Measurements from ENCODE around the gene CEP41. TPM values are rescaled to one million over a fixed set of nuclear protein-coding genes. Genes with fewer than 3 reads are reported as not detected.

The CEP41 gene
- total RNA-seq, 1 donor from 2014 or later, result 29.3 TPM

- no peak overlapping the region for H3K4me3 Mint-ChIP-seq
- peaks cover 8% of the 10 kb centered on the region for H3K9me3 Mint-ChIP-seq
- no peak overlapping the region for H3K27ac Mint-ChIP-seq (ENCODE audit: unreplicated experiment)
- TF ChIP-seq, protein P1, sequence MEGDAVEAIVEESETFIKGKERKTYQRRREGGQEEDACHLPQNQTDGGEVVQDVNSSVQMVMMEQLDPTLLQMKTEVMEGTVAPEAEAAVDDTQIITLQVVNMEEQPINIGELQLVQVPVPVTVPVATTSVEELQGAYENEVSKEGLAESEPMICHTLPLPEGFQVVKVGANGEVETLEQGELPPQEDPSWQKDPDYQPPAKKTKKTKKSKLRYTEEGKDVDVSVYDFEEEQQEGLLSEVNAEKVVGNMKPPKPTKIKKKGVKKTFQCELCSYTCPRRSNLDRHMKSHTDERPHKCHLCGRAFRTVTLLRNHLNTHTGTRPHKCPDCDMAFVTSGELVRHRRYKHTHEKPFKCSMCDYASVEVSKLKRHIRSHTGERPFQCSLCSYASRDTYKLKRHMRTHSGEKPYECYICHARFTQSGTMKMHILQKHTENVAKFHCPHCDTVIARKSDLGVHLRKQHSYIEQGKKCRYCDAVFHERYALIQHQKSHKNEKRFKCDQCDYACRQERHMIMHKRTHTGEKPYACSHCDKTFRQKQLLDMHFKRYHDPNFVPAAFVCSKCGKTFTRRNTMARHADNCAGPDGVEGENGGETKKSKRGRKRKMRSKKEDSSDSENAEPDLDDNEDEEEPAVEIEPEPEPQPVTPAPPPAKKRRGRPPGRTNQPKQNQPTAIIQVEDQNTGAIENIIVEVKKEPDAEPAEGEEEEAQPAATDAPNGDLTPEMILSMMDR (conservative IDR thresholded peaks at IDR 0.05), result no peak
- peaks cover 4% of the 10 kb centered on the region for H3K36me3 Mint-ChIP-seq (ENCODE audit: low read depth)
- no peak for DNase-seq (ENCODE audit: low read depth, low spot score)
- no peaks in the 10 kb centered on the region for H3K27me3 Mint-ChIP-seq (ENCODE audit: low read depth)
- H3K4me1 Mint-ChIP-seq, result peaks cover 36% of the 10 kb centered on the region
Observed at GRCh38 chr7:130364451-130364850, 76.4 kb downstream of the CEP41 start.

- TF ChIP-seq, protein P1 (conservative IDR thresholded peaks at IDR 0.05), result no peak
- Mint-ChIP-seq H3K4me1 (peaks cover 27% of the 10 kb centered on the region), H3K27ac (ENCODE audit: unreplicated experiment) (no peak overlapping the region), H3K27me3 (ENCODE audit: low read depth) (no peaks in the 10 kb centered on the region), H3K4me3 (no peak overlapping the region), H3K9me3 (peaks cover 8% of the 10 kb centered on the region), H3K36me3 (ENCODE audit: low read depth) (peaks cover 4% of the 10 kb centered on the region)
- DNase-seq (ENCODE audit: low read depth, low spot score), result no peak
Observed at GRCh38 chr7:130363026-130363847, 77.6 kb downstream of the CEP41 start.

GRCh38 chr7:130362251-130362816, 78.5 kb downstream of the CEP41 start:
- Mint-ChIP-seq H3K4me3 (no peak overlapping the region), H3K27me3 (ENCODE audit: low read depth) (no peaks in the 10 kb centered on the region)

DNA sequence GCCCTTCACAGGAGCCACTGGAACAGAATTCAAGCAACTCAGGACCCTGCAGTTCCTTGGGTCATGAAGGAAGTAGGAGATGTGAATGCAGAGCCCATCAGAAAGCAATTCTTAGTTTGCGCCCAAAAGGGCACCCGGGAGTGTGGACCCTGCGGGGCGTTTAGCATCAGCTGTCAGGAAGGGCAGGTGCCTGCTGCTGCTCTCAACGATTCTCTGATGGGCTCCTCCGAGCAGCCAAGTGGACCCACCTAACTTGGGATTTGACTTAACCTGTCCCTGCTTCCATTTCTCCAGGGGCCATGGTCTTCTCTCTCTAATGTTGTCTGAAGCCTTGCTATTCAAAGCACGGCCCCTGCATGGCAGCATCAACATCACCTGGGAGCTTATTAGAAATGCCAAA, 79.1 kb downstream of the CEP41 start:
- no peak overlapping the region for H3K4me3 Mint-ChIP-seq
- TF ChIP-seq, protein P1 (conservative IDR thresholded peaks at IDR 0.05), result no peak
- no peak for DNase-seq (ENCODE audit: low read depth, low spot score)
- peaks cover 8% of the 10 kb centered on the region for H3K9me3 Mint-ChIP-seq
- no peak overlapping the region for H3K27ac Mint-ChIP-seq (ENCODE audit: unreplicated experiment)
- H3K27me3 Mint-ChIP-seq (ENCODE audit: low read depth), result no peaks in the 10 kb centered on the region
- H3K36me3 Mint-ChIP-seq (ENCODE audit: low read depth), result peaks cover 4% of the 10 kb centered on the region
- peaks cover 22% of the 10 kb centered on the region for H3K4me1 Mint-ChIP-seq

More at GRCh38 chr7:130362251-130362816, 78.5 kb downstream of the CEP41 start:
- Mint-ChIP-seq H3K4me1 (peaks cover 26% of the 10 kb centered on the region), H3K9me3 (peaks cover 8% of the 10 kb centered on the region), H3K27ac (ENCODE audit: unreplicated experiment) (no peak overlapping the region), H3K36me3 (ENCODE audit: low read depth) (peaks cover 4% of the 10 kb centered on the region)
- TF ChIP-seq, protein P1 (conservative IDR thresholded peaks at IDR 0.05), result no peak
- no peak for DNase-seq (ENCODE audit: low read depth, low spot score)

DNA sequence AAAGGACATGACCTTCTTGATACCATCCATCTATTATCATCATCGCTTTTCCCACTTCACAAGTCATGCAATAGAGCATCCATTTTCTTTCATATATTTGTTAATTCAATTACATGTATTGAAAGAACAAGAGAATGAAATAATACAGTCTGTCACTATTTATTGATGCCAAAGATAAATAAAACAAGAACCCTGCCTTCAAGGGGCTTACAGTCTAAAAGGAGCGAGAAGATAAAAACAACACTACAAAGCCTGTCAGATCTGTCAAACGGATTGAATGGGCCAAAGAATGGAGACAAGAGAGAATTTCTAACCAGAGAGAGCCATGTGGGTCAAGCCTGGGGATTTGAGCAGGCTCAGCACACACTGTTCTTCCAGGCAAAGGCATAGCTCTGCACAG, 80.3 kb downstream of the CEP41 start:
- peaks cover 22% of the 10 kb centered on the region for H3K4me1 Mint-ChIP-seq
- no peaks in the 10 kb centered on the region for H3K27me3 Mint-ChIP-seq (ENCODE audit: low read depth)
- no peak overlapping the region for H3K4me3 Mint-ChIP-seq
- H3K27ac Mint-ChIP-seq (ENCODE audit: unreplicated experiment), result no peak overlapping the region
- TF ChIP-seq, protein P1 (conservative IDR thresholded peaks at IDR 0.05), result no peak
- peaks cover 8% of the 10 kb centered on the region for H3K9me3 Mint-ChIP-seq
- DNase-seq (ENCODE audit: low read depth, low spot score), result no peak
- peaks cover 4% of the 10 kb centered on the region for H3K36me3 Mint-ChIP-seq (ENCODE audit: low read depth)

All from neural crest cell (in vitro differentiated cells).